AG09319 (cell line): ENCODE results near the gene CSF3R.

Experiments used
- DNase-seq: peaks from one replicate; pipeline ENCODE4 v3.0.0-alpha.2; 2010; ENCODE audit warnings: low read depth; ENCODE audit errors: extremely low read depth
- CTCF ChIP-seq: IDR thresholded peaks from 2 replicates; pipeline ENCODE4 v1.5.1; 2011; ENCODE audit warnings: low read depth, mild to moderate bottlenecking, inconsistent platforms, low read length, moderate library complexity

CSF3R gene

GRCh38 chr1:36524359-36525062 lies 41.8 kb upstream of the CSF3R start:
- TF ChIP-seq CTCF, result no peak
- no peak for DNase-seq

- no peak for DNase-seq
- TF ChIP-seq CTCF, result no peak
Measured at GRCh38 chr1:36523850-36524249, 41.1 kb upstream of the CSF3R start.

GRCh38 chr1:36523230-36523495 lies 40.5 kb upstream of the CSF3R start:
- DNase-seq, result no peak
- no peak for TF ChIP-seq CTCF

- no peak for TF ChIP-seq CTCF
- no peak for DNase-seq
Measured at GRCh38 chr1:36522461-36523229, 39.9 kb upstream of the CSF3R start.

- TF ChIP-seq CTCF, result no peak
Measured at GRCh38 chr1:36522021-36522420, 39.3 kb upstream of the CSF3R start.

GRCh38 chr1:36520771-36521420 lies 38.2 kb upstream of the CSF3R start:
- no peak for DNase-seq
- no peak for TF ChIP-seq CTCF

More at GRCh38 chr1:36522021-36522420, 39.3 kb upstream of the CSF3R start:
- DNase-seq, result no peak

- no peak for DNase-seq
- TF ChIP-seq CTCF, result no peak
Measured at GRCh38 chr1:36520056-36520455, 37.3 kb upstream of the CSF3R start.
